C4-2B (cell line): ENCODE results near the gene GLIPR1L2.

Source experiments
- CTCF ChIP-seq: fragments of 450-650 bp; conservative IDR thresholded peaks from 2 replicates; pipeline ENCODE4 v1.5.1; 2017; ENCODE audit warnings: mild to moderate bottlenecking
- ZFX ChIP-seq: fragments of 450-650 bp; IDR thresholded peaks from 2 replicates; pipeline ENCODE4 v1.6.1; 2017

GRCh38 chr12:75474116-75474515 lies 83.2 kb downstream of the GLIPR1L2 start:
- no peak for TF ChIP-seq CTCF
- TF ChIP-seq ZFX: no peak
